ENCODE results near the gene MVB12B.

The MVB12B gene

GRCh38 chr9:126457890-126458289, 131.3 kb downstream of the MVB12B start:
- H3K27ac ChIP-seq, result no peak overlapping the region
- H3K4me3 ChIP-seq (ENCODE audit: low read depth, low read length), result no peak overlapping the region
- DNase-seq, result no peak
- TF ChIP-seq CTCF (IDR thresholded peaks at IDR 0.05; ENCODE audit: low read depth, low read length), result no peak
- no peaks in the 10 kb centered on the region for H3K27me3 ChIP-seq (ENCODE audit: insufficient read depth, low read depth, severe bottlenecking)
- H3K9me3 ChIP-seq (ENCODE audit: severe bottlenecking), result no peaks in the 10 kb centered on the region
- H3K36me3 ChIP-seq, result peaks cover 10% of the 10 kb centered on the region

GRCh38 chr9:126459126-126459525, 132.5 kb downstream of the MVB12B start:
- peaks cover 4% of the 10 kb centered on the region for H3K36me3 ChIP-seq
- no peak for TF ChIP-seq CTCF (IDR thresholded peaks at IDR 0.05; ENCODE audit: low read depth, low read length)
- no peak for DNase-seq

GRCh38 chr9:126459546-126459945, 132.9 kb downstream of the MVB12B start:
- Histone ChIP-seq H3K27ac (no peak overlapping the region), H3K36me3 (peaks cover 4% of the 10 kb centered on the region), H3K4me3 (ENCODE audit: low read depth, low read length) (no peak overlapping the region), H3K27me3 (ENCODE audit: insufficient read depth, low read depth, severe bottlenecking) (no peaks in the 10 kb centered on the region), H3K9me3 (ENCODE audit: severe bottlenecking) (no peaks in the 10 kb centered on the region)
- no peak for DNase-seq
- no peak for TF ChIP-seq CTCF (IDR thresholded peaks at IDR 0.05; ENCODE audit: low read depth, low read length)

More at GRCh38 chr9:126459126-126459525, 132.5 kb downstream of the MVB12B start:
- Histone ChIP-seq H3K4me3 (ENCODE audit: low read depth, low read length) (no peak overlapping the region), H3K27me3 (ENCODE audit: insufficient read depth, low read depth, severe bottlenecking) (no peaks in the 10 kb centered on the region), H3K27ac (no peak overlapping the region), H3K9me3 (ENCODE audit: severe bottlenecking) (no peaks in the 10 kb centered on the region)

GRCh38 chr9:126459965-126460843, 133.6 kb downstream of the MVB12B start:
- TF ChIP-seq CTCF (IDR thresholded peaks at IDR 0.05; ENCODE audit: low read depth, low read length), result no peak
- H3K27ac ChIP-seq, result no peak overlapping the region
- DNase-seq, result no peak
- H3K36me3 ChIP-seq, result peaks cover 4% of the 10 kb centered on the region
- no peaks in the 10 kb centered on the region for H3K9me3 ChIP-seq (ENCODE audit: severe bottlenecking)
- no peaks in the 10 kb centered on the region for H3K27me3 ChIP-seq (ENCODE audit: insufficient read depth, low read depth, severe bottlenecking)
- H3K4me3 ChIP-seq (ENCODE audit: low read depth, low read length), result no peak overlapping the region

GRCh38 chr9:126461029-126461428, 134.4 kb downstream of the MVB12B start:
- Histone ChIP-seq H3K9me3 (ENCODE audit: severe bottlenecking) (no peaks in the 10 kb centered on the region), H3K27me3 (ENCODE audit: insufficient read depth, low read depth, severe bottlenecking) (no peaks in the 10 kb centered on the region), H3K27ac (no peak overlapping the region), H3K36me3 (peaks cover 4% of the 10 kb centered on the region), H3K4me3 (ENCODE audit: low read depth, low read length) (no peak overlapping the region)
- no peak for TF ChIP-seq CTCF (IDR thresholded peaks at IDR 0.05; ENCODE audit: low read depth, low read length)
- DNase-seq, result no peak
